ENCODE data around the gene NUTM2F.
"Not testable (repeated sequence)": the region's sequence is repeated elsewhere in the genome, so short reads cannot be mapped to it uniquely, and the experiment has no call there.

The NUTM2F gene

DNA sequence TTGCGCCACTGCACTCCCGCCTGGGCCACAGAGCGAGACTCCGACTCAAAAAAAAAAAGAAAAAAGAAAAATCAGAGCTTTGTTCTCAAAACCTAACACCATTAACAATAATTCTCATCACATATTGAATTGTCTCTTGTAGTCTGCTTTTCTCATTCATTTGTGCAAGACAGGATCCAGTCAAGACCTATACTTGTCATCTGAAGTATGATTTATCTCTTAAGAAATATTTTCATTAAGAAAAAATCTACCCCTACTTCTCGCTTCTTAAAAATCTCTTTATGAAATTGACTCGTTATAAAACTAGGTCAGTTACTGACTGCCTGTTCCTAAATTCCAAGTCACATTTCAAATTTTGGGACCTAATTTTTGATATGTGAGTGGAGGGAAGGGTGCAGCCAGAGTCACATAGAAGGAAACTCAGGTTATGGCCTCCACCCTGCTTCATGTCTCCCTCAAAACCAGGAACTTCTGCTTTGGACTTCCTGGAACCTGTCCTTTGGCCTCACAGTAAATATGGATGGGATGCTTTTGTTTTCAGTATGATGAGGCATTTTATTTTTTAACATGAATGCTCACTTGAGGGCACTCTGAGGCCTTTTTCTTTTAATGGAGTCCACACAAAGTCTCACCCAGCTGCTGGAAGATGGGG is 50.4 kb downstream of the NUTM2F start:
- TF ChIP-seq, protein P1, sequence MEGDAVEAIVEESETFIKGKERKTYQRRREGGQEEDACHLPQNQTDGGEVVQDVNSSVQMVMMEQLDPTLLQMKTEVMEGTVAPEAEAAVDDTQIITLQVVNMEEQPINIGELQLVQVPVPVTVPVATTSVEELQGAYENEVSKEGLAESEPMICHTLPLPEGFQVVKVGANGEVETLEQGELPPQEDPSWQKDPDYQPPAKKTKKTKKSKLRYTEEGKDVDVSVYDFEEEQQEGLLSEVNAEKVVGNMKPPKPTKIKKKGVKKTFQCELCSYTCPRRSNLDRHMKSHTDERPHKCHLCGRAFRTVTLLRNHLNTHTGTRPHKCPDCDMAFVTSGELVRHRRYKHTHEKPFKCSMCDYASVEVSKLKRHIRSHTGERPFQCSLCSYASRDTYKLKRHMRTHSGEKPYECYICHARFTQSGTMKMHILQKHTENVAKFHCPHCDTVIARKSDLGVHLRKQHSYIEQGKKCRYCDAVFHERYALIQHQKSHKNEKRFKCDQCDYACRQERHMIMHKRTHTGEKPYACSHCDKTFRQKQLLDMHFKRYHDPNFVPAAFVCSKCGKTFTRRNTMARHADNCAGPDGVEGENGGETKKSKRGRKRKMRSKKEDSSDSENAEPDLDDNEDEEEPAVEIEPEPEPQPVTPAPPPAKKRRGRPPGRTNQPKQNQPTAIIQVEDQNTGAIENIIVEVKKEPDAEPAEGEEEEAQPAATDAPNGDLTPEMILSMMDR (conservative IDR thresholded peaks at IDR 0.05; ENCODE audit: low read depth, low read length), result no peak
- DNase-seq (ENCODE audit: low read depth), result no peak

DNA sequence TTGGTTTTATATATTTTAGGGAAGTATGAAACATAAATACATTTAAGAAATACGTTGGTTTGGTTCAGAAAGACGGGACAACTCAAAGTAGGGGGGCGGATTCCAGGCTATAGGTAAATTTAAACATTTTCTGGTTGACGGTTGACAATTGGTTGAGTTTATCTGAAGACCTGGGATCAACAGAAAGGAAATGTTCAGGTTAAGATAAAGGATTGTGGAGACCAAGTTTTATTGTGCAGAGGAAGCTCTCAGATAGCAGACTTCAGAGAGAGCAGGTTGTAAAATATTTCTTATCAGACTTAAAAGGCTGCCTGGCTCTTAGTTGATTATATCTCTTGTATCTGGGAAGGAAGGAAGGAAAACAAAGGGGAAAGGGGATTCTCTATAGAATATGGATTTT is 51.4 kb downstream of the NUTM2F start:
- H3K4me3 ChIP-seq (ENCODE audit: low read depth, low read length); DNase-seq (ENCODE audit: low read depth): not testable (repeated sequence)

More for the DNA sequence above, 50.4 kb downstream of the NUTM2F start:
- no peak overlapping the region for H3K4me3 ChIP-seq (ENCODE audit: low read depth, low read length)

DNA sequence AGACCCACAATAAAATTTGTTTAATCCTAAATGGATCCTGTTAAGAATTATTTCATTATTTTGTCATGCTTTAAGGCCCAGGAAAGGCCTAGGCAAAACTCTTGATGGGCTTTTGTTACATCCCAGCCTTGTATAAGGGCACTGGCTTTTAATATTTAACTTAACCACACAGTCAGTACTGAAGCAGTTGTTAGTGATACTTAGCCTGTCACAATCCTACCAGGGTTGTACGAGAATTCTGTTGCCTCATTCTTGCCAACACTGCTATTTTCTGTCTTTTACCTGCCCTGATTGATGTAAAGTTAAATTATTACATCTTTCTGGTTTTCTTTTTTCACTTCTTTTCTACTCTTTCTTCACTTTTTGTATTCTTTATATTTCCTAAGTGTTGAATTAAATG is 58.4 kb downstream of the NUTM2F start:
- no peak overlapping the region for H3K4me3 ChIP-seq (ENCODE audit: low read depth, low read length)
- TF ChIP-seq, protein P1 (conservative IDR thresholded peaks at IDR 0.05; ENCODE audit: low read depth, low read length), result no peak
- DNase-seq (ENCODE audit: low read depth), result no peak

DNA sequence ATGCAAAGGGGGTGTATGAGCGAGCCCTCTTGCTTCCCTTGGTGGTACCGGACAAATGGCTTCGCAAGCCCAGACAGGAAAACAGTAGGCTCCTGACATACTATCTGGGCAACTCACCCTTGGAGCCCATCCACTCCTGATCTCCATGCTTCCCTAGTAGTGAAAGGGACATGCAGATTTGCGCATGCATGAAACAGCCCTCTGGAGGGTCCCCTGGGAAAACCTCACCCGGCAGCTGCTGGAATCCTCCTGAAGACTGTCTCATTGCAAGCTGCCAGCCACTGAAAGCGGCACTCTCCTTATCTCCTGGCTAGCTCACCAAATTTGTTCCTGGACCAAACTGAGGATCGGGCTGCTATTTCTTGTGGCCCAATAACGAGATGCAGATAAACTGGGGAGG is 59.2 kb downstream of the NUTM2F start:
- no peak overlapping the region for H3K4me3 ChIP-seq (ENCODE audit: low read depth, low read length)
- DNase-seq (ENCODE audit: low read depth), result no peak
- TF ChIP-seq, protein P1 (conservative IDR thresholded peaks at IDR 0.05; ENCODE audit: low read depth, low read length), result no peak

Data from choroid plexus epithelial cell (primary cell).